IPS DF 4.7 (cell line): Measurements from ENCODE around the gene RAB8B.

ENCODE experiments used
- DNase-seq: peaks from one replicate; pipeline ENCODE4 v3.0.0-alpha.2; 2013; ENCODE audit warnings: low spot score; ENCODE audit errors: extremely low read depth

RAB8B gene

GRCh38 chr15:63310646-63311045 lies 121.2 kb downstream of the RAB8B start:
- DNase-seq: no peak

- DNase-seq: no peak
These were observed 122.9 kb downstream of the RAB8B start for GRCh38 chr15:63312286-63312685.

- no peak for DNase-seq
These were observed 124.4 kb downstream of the RAB8B start for GRCh38 chr15:63313825-63314224.

GRCh38 chr15:63314409-63314808 lies 125.0 kb downstream of the RAB8B start:
- no peak for DNase-seq
